Lower leg skin (tissue), 3 donors: ENCODE data around the gene MNT.

Source experiments
- CTCF ChIP-seq, 3 donors: fragments of 450-650 bp; IDR thresholded peaks; one replicate each; pipeline ENCODE4 v1.5.1; 2016; ENCODE audit warnings: antibody characterized with exemption in 3 of 3, mild to moderate bottlenecking in 3 of 3, moderate library complexity in 2 of 3
- POLR2A ChIP-seq, 2 donors: fragments of 450-650 bp; IDR thresholded peaks; one replicate each; pipeline ENCODE4 v1.6.1; 2016 to 2017; ENCODE audit warnings: antibody characterized with exemption in 2 of 2, mild to moderate bottlenecking in 1 of 2, moderate library complexity in 1 of 2

- TF ChIP-seq CTCF (IDR thresholded peaks at IDR 0.05) (no peak), POLR2A (IDR thresholded peaks at IDR 0.05) (no peak)
Observed at GRCh38 chr17:2403044-2403443, 2.2 kb upstream of the MNT start.
